Activated naive CD8-positive, alpha-beta T cell (primary cell): ENCODE data around the gene F8A1.
"Not testable (repeated sequence)": the region's sequence is repeated elsewhere in the genome, so short reads cannot be mapped to it uniquely, and the experiment has no call there.

Experiments
- H3K27ac Mint-ChIP-seq: one replicate; pipeline ENCODE4 v1.8.0; 2021; ENCODE audit warnings: mixed read lengths
- H3K27me3 Mint-ChIP-seq: one replicate; pipeline ENCODE4 v1.8.0; 2021; ENCODE audit warnings: mixed read lengths
- H3K36me3 Mint-ChIP-seq: one replicate; pipeline ENCODE4 v1.8.0; 2021; ENCODE audit warnings: mixed read lengths
- H3K4me1 Mint-ChIP-seq: one replicate; pipeline ENCODE4 v1.8.0; 2021; ENCODE audit warnings: low read depth, mixed read lengths
- H3K4me3 Mint-ChIP-seq: one replicate; pipeline ENCODE4 v1.8.0; 2021; ENCODE audit warnings: mild to moderate bottlenecking, mixed read lengths
- H3K9me3 Mint-ChIP-seq: one replicate; pipeline ENCODE4 v1.8.0; 2021; ENCODE audit warnings: low read depth, mixed read lengths

Gene F8A1

DNA sequence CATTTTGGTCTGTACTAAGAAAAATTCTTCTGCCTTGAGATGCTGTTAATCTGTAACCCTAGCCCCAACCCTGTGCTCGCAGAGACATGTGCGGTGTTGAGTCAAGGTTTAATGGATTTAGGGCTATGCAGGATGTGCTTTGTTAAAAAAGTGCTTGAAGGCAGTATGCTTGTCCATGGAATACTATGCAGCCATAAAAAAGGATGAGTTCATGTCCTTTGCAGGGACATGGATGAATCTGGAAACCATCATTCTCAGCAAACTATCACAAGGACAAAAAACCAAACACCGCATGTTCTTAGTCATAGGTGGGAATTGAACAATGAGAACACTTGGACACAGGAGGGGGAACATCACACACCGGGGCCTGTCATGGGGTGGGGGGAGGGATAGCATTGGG, 23.9 kb downstream of the F8A1 start:
- H3K4me1 Mint-ChIP-seq, H3K27me3 Mint-ChIP-seq, H3K4me3 Mint-ChIP-seq, H3K27ac Mint-ChIP-seq, H3K9me3 Mint-ChIP-seq, H3K36me3 Mint-ChIP-seq: not testable (repeated sequence)

DNA sequence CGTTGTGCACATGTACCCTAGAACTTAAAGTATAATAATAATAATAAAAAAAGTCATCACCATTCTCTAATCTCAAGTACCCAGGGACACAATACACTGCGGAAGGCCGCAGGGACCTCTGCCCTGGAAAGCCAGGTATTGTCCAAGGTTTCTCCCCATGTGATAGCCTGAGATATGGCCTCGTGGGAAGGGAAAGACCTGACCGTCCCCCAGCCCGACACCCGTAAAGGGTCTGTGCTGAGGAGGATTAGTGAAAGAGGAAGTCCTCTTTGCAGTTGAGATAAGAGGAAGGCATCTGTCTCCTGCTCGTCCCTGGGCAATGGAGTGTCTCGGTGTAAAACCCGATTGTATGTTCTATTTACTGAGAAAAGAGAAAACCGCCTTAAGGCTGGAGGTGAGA, 24.4 kb downstream of the F8A1 start:
- H3K4me1 Mint-ChIP-seq, H3K9me3 Mint-ChIP-seq, H3K4me3 Mint-ChIP-seq, H3K36me3 Mint-ChIP-seq, H3K27me3 Mint-ChIP-seq, H3K27ac Mint-ChIP-seq: not testable (repeated sequence)

DNA sequence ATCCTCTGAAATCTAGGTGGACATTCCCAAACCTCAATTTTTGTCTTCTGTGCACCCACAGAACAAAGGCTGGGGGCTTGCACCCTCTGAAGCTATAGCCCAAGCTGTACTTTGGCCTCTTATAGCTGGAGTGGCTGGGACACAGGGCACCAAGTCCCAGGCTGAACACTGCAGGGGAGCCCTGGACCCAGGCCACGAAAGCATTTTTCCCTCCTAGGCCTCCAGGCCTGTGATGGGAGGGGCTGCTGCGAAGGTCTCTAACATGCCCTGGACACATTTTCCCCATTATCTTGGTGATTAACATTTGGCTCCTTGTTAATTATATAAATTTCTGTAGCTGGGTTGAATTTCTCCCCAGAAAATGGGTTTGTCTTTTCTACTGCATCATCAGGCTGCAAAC, 27.9 kb downstream of the F8A1 start:
- Mint-ChIP-seq H3K4me3 (no peak overlapping the region), H3K9me3 (no peaks in the 10 kb centered on the region), H3K4me1 (no peaks in the 10 kb centered on the region), H3K27ac (no peak overlapping the region), H3K36me3 (no peaks in the 10 kb centered on the region), H3K27me3 (peaks cover 3% of the 10 kb centered on the region)

DNA sequence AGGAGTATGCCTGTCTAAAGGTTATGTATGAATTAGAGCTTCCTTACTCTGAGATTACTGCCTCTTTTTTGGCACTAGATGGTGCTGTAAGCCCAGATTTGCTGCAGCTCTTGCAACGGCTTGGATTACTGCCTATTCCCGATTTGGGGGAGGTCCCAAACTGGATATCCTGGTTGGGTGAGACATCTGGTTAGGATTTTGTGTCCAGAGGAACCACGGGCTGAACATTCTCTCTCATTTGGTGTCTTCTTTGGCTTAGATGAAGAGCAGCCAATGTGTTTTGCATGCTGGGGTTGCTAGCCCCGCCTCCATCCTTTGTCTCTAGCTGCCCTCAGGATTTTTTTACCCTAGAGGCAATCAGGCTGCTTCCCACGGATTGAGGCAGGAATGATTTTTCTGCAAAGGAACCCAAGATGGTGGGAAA, 31.9 kb downstream of the F8A1 start:
- H3K4me1 Mint-ChIP-seq: no peaks in the 10 kb centered on the region
- H3K9me3 Mint-ChIP-seq: no peaks in the 10 kb centered on the region
- H3K27me3 Mint-ChIP-seq: peaks cover 3% of the 10 kb centered on the region
- no peaks in the 10 kb centered on the region for H3K36me3 Mint-ChIP-seq
- H3K27ac Mint-ChIP-seq: no peak overlapping the region
- peak overlapping the region; percentile 75 for H3K4me3 Mint-ChIP-seq

DNA sequence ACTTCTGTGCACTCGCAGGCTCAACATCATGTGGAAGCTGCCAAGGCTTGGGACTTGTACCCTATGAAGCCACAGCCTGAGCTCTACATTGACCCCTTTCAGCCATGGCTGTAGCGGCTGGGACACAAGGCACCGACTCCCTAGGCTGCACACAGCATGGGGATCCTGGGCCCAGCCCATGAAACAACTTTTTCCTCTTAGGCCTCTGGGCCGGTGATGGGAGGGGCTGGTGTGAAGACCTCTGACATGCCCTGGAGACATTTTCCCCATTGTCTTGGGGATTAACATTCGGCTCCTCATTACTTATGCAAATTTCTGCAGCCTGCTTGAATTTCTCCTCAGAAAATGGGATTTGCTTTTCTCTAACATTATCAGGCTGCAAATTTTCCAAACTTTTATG, 38.6 kb downstream of the F8A1 start:
- not testable (repeated sequence) for H3K4me1 Mint-ChIP-seq, H3K4me3 Mint-ChIP-seq, H3K9me3 Mint-ChIP-seq, H3K27ac Mint-ChIP-seq, H3K36me3 Mint-ChIP-seq, H3K27me3 Mint-ChIP-seq
